Gastrocnemius medialis (tissue), 4 donors: ENCODE measurements around the gene RAMACL.

Experiments used
- CTCF ChIP-seq, 5 experiments: fragments of 450-650 bp in 3 of 5; fragments of 200-600 bp in 2 of 5; sonication (generic) in 2 of 5; IDR thresholded peaks in 4 of 5; conservative IDR thresholded peaks in 1 of 5; 1 replicate in 4 of 5; 2 replicates in 1 of 5; pipeline ENCODE4 v1.5.1; 2016 to 2019; ENCODE audit warnings: antibody characterized with exemption in 5 of 5, mild to moderate bottlenecking in 3 of 5, moderate library complexity in 3 of 5
- POLR2A ChIP-seq, 2 donors: fragments of 450-650 bp; IDR thresholded peaks; one replicate each; pipeline ENCODE4 v1.6.1; 2017; ENCODE audit warnings: antibody characterized with exemption in 2 of 2, mild to moderate bottlenecking in 2 of 2, moderate library complexity in 2 of 2

GRCh38 chr6:166600931-166601330 is 14.5 kb upstream of the RAMACL start:
- TF ChIP-seq CTCF (IDR thresholded peaks at IDR 0.05 in 4 of 5, conservative IDR thresholded peaks at IDR 0.05 in 1 of 5), result no peak
- no peak for TF ChIP-seq POLR2A (IDR thresholded peaks at IDR 0.05)
